Panc1 (cell line): ENCODE results near the gene ADORA2A.

ENCODE experiments used
- POLR2AphosphoS5 ChIP-seq: IDR thresholded peaks from 2 replicates; pipeline ENCODE4 v1.6.1; 2012; ENCODE audit warnings: mild to moderate bottlenecking, low read depth, low read length, moderate library complexity
- TF ChIP-seq, protein P1 (sequence below): fragments of 450-650 bp; IDR thresholded peaks from 2 replicates; pipeline ENCODE4 v1.5.1; 2017; ENCODE audit warnings: mild to moderate bottlenecking
- TF ChIP-seq, protein P2 (sequence below), 2 experiments: IDR thresholded peaks; 2 replicates each; pipeline ENCODE4 v1.6.1; 2011 to 2012; ENCODE audit warnings: low read depth in 2 of 2, control low read depth in 1 of 2, low read length in 1 of 2, mild to moderate bottlenecking in 1 of 2, moderate library complexity in 1 of 2; ENCODE audit not compliant: insufficient read depth in 1 of 2

DNA sequence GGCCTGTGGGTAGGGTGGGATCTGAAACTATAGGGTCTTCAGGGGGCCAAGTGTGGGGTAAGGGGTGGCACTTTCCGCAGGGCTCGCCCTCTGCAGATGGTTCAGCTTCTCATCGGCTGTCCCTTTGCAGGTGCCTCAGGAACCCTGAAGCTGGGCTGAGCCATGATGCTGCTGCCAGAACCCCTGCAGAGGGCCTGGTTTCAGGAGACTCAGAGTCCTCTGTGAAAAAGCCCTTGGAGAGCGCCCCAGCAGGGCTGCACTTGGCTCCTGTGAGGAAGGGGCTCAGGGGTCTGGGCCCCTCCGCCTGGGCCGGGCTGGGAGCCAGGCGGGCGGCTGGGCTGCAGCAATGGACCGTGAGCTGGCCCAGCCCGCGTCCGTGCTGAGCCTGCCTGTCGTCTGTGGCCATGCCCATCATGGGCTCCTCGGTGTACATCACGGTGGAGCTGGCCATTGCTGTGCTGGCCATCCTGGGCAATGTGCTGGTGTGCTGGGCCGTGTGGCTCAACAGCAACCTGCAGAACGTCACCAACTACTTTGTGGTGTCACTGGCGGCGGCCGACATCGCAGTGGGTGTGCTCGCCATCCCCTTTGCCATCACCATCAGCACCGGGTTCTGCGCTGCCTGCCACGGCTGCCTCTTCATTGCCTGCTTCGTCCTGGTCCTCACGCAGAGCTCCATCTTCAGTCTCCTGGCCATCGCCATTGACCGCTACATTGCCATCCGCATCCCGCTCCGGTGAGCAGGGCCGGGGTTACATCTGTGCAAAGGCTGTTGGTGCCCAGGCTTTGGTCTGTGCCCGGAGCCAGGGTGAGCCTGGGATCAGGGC is 5.8 kb downstream of the ADORA2A start:
- TF ChIP-seq, protein P1, sequence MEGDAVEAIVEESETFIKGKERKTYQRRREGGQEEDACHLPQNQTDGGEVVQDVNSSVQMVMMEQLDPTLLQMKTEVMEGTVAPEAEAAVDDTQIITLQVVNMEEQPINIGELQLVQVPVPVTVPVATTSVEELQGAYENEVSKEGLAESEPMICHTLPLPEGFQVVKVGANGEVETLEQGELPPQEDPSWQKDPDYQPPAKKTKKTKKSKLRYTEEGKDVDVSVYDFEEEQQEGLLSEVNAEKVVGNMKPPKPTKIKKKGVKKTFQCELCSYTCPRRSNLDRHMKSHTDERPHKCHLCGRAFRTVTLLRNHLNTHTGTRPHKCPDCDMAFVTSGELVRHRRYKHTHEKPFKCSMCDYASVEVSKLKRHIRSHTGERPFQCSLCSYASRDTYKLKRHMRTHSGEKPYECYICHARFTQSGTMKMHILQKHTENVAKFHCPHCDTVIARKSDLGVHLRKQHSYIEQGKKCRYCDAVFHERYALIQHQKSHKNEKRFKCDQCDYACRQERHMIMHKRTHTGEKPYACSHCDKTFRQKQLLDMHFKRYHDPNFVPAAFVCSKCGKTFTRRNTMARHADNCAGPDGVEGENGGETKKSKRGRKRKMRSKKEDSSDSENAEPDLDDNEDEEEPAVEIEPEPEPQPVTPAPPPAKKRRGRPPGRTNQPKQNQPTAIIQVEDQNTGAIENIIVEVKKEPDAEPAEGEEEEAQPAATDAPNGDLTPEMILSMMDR = no peak
- TF ChIP-seq, protein P2, sequence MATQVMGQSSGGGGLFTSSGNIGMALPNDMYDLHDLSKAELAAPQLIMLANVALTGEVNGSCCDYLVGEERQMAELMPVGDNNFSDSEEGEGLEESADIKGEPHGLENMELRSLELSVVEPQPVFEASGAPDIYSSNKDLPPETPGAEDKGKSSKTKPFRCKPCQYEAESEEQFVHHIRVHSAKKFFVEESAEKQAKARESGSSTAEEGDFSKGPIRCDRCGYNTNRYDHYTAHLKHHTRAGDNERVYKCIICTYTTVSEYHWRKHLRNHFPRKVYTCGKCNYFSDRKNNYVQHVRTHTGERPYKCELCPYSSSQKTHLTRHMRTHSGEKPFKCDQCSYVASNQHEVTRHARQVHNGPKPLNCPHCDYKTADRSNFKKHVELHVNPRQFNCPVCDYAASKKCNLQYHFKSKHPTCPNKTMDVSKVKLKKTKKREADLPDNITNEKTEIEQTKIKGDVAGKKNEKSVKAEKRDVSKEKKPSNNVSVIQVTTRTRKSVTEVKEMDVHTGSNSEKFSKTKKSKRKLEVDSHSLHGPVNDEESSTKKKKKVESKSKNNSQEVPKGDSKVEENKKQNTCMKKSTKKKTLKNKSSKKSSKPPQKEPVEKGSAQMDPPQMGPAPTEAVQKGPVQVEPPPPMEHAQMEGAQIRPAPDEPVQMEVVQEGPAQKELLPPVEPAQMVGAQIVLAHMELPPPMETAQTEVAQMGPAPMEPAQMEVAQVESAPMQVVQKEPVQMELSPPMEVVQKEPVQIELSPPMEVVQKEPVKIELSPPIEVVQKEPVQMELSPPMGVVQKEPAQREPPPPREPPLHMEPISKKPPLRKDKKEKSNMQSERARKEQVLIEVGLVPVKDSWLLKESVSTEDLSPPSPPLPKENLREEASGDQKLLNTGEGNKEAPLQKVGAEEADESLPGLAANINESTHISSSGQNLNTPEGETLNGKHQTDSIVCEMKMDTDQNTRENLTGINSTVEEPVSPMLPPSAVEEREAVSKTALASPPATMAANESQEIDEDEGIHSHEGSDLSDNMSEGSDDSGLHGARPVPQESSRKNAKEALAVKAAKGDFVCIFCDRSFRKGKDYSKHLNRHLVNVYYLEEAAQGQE (IDR thresholded peaks at IDR 0.05; ENCODE audit: insufficient read depth in 1 of 2, low read depth in 2 of 2, low read length in 1 of 2) = no peak
- no peak for TF ChIP-seq POLR2AphosphoS5
